HG02642 (cell line): Measurements from ENCODE around the gene SRA1.

Source experiments
- ATAC-seq: cut with Tn5 transposase; IDR thresholded peaks from one replicate; pipeline ENCODE4 v1.9.1; 2021; ENCODE audit warnings: mild to moderate bottlenecking; ENCODE audit not compliant: unreplicated experiment, poor library complexity

SRA1 gene

DNA sequence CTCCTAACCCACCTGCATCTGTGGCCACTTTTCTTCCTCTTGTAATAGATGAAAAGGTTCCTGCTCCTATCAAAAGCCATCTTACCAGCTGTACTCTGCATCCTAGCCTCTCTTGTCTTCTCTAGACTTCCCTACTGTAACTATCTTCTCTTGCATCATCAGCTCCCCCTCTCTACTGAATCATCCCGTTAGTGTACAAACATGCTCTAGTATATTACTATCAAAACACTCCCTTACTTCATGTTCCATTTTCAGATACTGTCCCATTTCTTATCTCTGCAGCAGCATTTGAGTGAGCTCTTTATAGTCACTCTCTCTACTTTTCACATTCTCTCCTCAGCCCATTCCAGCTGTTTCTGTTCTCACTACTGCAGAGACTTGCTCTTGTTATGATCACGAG lies 2.8 kb downstream of the SRA1 start:
- no peak for ATAC-seq

DNA sequence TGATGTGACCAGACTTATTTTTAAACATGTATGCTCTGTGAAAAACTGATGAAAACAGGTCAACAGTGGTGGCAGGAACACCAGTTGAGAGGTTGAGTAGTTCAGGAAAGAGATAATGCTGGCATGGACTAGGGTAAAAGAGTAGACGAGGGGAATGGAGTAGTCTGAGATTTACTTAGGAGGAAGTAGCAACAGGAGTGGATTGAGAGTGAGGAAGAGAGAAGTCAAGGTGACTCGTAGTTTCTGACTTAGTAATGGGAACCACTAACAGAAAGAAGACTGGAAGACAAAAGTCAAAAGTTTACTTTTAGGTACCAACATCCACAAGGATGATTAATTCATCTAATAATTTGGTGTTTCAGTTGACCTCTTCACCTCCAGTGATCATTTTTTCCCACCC lies 3.6 kb downstream of the SRA1 start:
- no peak for ATAC-seq

DNA sequence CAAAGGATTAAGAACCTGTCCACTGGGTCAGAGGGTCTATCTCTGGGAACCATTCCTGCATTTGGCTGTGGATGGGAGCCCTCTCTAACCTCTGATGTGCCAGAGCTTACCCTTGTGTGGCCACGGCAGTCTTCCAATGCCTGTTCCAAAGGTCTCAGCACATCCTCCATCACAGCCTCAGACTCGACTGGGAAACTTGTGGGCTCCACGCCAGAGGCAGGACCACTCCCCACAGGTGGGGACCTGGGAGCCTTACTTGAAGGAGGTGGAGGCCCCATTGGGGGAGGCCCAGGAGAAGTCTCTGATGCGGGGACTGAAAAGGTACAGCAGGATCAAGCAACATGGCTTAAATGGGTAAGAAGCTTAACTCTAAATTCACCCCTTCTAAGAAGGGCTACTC lies 5.4 kb downstream of the SRA1 start:
- no peak for ATAC-seq

DNA sequence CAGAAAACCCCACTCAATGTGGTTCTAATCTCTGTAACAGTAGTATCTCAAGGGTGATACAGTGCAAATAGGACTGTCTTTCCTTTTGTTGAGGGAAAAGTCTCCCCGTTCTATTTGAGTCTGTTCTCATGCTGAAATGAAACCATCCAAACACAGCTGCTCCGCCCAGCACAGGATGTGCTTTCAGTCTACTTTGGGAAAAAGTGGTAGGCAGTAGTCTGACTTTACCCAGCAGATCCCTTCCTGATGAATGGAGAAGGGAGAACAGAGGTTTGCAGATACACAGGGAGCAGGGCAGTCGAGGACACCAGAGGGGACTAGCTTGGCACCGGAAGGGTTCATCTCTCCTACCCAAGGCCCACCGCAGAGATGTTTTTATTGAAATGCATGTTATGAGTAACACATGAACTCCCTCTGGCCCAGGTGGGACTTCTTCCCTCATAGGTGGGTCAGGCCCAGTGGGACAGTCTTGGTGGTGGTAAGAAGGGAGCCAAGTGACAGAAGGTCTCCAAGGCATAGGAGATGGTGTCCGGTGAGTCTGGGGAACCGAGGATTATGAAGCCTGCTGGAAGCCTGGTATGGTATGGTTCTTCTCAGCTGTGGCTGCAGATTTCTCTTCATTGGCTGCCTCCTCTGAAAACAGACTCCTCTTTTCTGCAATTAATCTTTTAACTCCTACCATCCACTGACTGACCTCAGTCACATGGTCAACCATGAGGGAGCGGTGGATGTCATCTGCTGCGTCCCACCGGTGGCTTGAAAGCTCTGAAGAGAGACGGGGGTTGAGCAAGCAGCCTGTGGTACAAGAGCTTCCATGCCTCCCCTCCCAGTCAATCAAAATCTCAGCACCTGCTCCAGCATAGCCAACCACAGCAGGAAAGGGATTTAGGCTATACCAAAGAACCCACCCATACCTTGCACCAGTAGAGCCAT lies 6.9 kb downstream of the SRA1 start:
- no peak for ATAC-seq

DNA sequence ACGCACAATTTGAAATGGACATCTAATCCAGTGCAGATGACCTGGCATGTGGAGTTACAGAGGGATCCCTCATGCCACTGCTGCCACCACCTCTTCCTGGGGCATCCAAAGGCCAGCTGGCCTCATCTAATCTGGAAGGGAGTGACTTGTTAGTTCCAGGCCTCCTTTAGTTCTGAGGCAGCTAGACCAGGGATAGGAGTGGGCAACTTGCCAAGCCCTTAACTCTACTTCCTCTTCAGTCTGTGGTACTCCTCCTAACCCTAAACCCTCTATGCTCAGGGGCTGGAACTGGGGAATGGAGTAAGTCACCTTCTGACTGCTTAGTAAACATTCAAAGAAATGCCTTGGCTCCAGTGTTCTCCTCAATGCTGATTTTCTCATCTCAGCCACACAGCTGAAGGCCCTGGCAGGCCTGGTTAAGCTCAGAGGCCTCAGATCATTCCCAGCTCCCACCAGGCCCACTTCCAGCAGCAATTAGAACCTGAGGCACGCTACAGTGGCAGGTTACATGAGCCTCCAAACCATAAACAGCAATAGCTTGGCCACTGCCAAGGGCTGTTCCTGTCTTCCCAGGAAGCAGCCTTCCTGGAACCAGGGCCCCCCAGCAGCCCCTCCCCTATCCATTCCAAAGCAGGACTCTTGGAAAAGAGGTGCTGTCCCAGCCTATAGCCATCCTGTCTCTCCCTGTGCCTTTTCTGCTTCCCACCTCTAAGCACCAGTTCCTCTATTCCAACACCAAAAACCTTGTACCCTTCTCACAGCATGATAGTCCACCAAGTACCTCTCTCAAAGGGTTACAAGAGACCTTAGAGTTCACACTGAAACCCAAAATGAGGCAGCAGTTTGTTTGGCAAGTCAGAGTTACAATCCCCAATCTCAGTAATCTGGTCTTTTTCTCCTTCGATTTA lies 7.8 kb downstream of the SRA1 start:
- ATAC-seq: no peak

DNA sequence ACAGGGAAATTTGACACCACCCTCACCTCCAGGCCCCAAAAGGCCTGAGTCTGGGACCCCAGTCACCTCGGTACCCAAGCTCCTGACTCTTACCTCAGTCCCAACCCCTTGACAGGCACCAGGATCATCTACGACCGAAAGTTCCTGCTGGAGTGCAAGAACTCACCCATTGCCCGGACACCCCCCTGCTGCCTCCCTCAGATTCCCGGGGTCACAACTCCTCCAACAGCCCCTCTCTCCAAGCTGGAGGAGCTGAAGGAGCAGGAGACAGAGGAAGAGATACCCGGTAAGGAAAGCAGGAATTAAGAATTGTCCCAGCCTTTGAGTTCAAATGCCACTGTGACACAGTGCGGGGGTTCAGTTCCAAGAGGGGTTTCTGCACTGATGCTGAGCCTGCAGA lies 8.5 kb downstream of the SRA1 start:
- no peak for ATAC-seq

DNA sequence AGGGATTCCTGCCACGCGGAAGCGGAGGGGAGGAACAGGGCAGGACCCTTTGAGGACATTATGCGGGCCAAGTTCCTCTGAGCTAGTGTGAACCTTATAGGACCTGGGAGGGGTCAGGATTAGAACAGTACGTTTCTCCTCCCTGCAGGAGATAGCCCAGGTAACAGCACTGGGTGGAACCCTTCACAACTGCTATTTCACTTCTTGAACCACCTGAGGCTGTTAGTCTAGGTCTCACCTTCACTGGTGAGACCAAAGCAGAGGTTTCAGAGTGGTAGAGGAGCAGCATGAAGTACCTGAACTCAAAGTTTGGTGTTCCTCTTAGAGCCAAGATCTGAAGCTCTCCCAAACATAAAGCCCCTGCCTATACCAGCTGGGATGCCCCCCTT lies 9.0 kb downstream of the SRA1 start:
- no peak for ATAC-seq

DNA sequence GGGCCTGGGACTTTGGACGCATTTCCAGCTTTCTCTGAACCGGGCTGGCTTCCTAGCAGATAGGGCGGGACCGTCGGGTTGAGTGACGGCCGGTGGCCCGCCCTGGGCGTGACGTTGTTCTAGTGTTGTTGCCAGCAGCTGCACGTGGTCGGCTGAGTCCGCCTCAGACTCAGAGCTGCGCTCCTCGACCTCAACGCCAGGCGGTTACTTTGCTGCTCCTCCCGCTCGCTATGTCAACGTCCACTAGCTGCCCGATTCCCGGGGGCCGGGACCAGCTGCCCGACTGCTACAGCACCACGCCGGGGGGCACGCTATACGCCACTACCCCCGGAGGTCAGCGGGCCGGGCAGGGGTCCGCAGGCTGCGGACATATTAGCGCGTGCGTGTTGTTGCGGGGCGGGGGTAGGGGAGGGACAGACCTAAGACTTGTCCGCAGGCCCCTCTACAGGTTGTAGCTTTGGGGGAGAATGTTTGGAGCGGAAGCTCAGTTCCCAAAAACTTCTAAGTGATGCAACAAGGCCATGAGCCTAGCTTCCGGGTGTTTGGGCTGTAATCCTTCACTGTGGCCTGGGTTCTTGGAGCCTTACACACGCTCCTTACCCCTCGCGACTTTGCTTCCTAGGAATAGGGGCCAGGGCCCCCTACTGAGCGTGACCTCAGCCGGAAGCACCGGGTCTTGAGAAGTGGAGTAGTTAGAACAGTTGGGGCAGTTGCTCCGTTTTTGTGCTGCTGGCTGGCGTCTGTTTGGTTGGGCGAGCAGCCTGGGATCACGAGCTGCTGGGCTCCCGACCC lies 9.6 kb downstream of the SRA1 start, which contains the start of gene EIF4EBP3:
TSS of gene EIF4EBP3 (plus strand) at position 155 of the 792 bp plus-strand sequence. CDS start at position 231, 76 bp downstream.
- peak; percentile 99 for ATAC-seq

DNA sequence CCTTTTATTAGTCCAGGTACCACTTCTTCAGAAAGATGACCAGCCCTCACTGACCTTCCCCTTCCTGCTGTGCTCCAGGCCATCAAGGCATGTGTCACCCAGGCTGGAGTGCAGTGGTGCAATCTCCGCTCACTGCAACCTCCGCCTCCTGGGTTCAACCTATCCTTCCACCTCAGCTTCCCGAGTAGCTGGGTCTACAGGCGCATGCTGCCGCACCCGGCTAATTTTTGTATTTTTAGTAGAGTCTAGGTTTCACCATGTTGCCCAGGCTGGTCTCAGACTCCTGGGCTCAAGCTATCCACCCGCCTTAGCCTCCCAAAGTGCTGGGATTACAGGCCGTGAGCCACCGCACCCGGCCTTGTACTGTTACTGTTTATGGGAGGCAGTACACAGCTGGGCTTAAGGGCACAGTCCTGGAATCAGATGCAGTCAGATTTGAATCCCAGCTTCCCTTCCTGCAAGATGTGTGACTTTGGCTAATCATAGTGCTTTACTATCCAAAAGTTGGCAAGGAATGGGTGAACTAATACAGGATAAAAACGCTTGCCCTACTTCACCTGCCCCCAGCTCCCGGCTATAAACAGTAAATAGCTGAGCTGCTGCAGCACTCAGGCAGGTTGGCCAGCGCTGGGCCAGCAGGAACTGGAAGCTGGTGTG lies 10.3 kb downstream of the SRA1 start:
- no peak for ATAC-seq

DNA sequence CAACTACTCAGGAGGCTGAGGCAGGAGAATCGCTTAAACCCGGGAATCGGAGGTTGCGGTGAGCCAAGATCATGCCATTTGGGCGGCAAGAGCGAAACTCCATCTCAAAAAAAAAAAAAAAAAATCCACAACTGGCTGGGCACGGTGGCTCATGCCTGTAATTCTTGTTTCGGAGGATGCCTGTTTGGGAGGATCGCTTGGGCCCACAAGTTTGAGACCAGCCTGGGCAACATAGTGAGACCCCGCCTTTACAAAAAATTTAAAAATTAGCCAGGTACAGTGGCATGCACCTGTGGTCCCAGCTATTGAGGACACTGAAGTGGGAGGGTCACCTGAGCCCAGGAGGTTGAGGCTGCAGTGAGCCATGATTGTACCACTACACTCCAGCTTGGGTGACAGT lies 11.7 kb downstream of the SRA1 start:
- ATAC-seq: no peak

DNA sequence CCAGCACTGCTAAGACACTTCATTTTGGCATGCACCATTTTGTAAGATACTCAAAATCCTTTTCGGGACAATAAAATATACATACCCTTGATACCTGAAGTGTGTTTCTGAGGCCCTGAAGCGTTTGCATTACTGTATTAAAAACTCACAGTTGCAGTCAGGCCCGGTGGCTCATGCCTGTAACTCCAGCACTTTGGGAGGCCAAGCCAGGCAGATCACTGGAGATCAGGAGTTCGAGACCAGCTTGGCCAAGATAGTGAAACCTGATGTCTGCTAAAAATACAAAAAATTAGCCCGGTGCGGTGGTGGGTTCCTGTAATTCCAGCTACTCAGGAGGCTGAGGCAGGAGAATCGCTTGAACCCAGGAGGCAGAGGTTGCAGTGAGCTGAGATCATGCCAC lies 12.3 kb downstream of the SRA1 start:
- no peak for ATAC-seq

DNA sequence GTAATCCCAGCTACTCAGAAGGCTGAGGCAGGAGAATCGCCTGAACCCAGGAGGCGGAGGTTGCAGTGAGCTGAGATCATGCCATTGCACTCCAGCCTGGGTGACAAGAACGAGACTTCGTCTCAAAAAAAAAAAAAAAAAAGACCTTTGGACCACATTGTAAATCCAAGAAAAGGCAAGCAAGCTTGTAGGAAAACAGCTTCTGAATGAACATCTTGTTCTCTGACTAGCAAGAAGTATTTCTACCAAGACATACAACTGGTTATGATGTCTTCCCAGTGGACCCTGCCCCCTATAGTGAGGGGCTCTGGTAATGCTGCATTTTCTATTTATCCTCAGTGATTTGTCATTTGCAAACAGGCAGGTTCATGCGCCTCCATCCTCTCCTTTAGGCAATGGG lies 14.3 kb downstream of the SRA1 start:
- no peak for ATAC-seq

DNA sequence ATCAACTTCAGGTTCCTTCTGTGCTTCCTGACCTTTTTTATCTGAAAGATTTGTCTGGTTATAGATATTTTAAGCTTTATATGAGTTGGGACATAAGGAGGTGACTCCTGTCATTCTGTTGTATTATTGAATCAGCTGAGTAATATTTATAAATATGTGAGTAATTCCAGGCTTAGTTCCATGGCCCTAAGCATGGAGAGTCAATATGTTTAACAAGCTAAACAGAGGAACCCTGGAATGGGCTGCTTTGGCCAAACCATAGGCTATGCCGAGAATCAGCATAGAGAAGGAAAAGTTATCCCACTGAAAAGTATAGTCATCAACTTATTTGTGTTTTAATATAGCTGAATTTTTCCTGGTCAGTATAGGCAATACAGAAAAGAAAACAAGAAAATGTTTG lies 17.0 kb downstream of the SRA1 start:
- no peak for ATAC-seq

DNA sequence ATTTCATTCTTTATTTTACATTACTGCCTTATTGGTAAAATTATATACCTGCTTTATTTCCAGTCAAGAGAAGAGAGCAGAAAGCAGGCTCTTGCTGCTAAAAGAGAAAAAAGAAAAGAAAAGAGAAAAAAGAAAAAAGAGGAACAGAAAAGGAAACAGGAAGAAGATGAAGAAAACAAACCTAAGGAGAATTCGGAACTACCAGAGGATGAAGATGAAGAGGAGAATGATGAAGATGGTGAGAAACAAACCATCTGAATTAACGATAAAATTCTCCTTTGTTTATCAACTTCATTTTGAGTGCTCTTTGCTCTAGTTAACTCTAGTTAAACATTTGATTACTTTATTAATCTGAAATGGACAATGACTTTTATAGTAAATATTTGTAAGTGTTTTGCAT lies 33.3 kb downstream of the SRA1 start:
- no peak for ATAC-seq

DNA sequence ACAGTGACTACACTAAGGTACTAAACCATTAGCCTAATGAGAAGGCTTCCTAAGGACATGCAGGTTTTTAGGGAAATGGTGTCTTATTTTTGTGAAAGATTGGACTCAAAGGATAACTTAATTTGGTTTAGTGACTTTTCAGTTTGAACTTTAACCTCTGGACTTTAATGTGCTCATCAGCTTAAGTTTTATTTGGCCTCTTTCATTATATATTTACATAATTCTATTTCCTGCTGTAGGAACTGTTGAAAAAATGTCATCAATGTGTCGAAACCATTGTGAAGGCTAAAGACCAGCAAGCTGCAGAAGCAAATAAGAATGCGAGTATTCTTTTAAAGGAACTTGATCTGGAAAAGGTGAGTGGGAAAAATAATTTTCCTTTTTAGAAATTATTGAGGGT lies 44.1 kb downstream of the SRA1 start:
- no peak for ATAC-seq

DNA sequence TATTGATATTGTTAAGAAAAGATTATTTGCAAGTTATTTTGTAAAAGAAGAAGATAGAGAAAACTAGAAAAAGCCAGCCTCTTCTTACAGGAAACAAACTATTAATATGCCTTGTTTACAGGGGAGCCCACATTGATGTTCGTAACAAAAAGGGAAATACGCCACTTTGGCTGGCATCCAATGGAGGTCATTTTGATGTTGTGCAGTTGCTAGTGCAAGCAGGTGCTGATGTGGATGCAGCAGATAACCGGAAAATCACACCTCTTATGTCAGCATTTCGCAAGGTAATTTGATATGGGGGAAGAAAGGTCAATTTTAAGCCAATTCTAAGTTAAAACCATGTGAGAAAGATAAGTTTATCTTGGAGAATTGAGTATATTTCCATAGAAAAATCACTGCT lies 47.4 kb downstream of the SRA1 start:
- no peak for ATAC-seq

DNA sequence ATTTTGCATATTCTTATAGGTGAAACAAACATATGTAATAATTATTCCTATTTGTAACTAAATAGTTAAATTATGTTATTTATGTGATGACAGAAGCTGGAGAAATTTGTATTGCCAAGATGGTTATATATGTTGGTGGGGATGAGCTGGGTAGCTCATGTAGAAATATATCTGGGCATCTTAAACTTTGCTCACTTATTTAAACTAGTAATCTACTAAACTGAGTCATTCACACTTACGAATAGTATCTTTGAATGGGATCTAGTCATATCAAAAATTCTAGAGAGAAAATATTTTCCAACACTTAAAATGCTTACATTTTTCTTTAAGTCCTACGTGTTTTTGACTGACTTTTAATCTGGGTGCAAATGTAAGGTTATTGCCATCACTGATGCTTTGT lies 54.4 kb downstream of the SRA1 start:
- no peak for ATAC-seq
